ENCODE results near the gene FAM228A.

FAM228A gene

DNA sequence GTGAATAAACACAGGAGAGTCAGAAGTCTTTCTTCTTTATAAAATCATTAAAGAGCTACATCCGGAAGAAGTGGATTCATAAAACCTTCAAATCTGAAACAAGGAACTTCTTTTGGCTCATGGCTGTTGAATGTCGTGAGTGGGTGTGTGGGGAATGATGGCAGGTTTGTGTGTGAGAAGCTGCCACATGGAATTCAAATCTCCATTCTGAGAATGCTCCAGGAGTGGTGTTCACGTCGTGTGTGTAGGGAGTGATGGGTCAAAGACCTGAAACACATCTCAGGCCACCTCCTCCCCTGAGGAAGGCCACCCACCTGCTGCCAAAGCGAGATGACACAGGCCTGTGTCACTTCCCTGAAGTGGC, 28.9 kb downstream of the FAM228A start:
- no peaks in the 10 kb centered on the region for H3K27me3 ChIP-seq (replicated peaks; ENCODE audit: insufficient read depth, low read length)
- H3K4me3 ChIP-seq (ENCODE audit: low read length) = no peak overlapping the region
- H3K36me3 ChIP-seq (replicated peaks; ENCODE audit: insufficient read depth, low read length) = no peaks in the 10 kb centered on the region
- no peaks in the 10 kb centered on the region for H3F3A ChIP-seq (ENCODE audit: insufficient read depth, low read length)
- DNase-seq = no peak
- TF ChIP-seq EZH2 (optimal IDR thresholded peaks at IDR 0.05; ENCODE audit: low read depth, low read length) (no peak), EZH2phosphoT487 (IDR thresholded peaks at IDR 0.05; ENCODE audit: low read length) (no peak)
- TF ChIP-seq, protein P1, sequence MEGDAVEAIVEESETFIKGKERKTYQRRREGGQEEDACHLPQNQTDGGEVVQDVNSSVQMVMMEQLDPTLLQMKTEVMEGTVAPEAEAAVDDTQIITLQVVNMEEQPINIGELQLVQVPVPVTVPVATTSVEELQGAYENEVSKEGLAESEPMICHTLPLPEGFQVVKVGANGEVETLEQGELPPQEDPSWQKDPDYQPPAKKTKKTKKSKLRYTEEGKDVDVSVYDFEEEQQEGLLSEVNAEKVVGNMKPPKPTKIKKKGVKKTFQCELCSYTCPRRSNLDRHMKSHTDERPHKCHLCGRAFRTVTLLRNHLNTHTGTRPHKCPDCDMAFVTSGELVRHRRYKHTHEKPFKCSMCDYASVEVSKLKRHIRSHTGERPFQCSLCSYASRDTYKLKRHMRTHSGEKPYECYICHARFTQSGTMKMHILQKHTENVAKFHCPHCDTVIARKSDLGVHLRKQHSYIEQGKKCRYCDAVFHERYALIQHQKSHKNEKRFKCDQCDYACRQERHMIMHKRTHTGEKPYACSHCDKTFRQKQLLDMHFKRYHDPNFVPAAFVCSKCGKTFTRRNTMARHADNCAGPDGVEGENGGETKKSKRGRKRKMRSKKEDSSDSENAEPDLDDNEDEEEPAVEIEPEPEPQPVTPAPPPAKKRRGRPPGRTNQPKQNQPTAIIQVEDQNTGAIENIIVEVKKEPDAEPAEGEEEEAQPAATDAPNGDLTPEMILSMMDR (IDR thresholded peaks at IDR 0.05; ENCODE audit: low read length) = no peak
- no peaks in the 10 kb centered on the region for H3K4me1 ChIP-seq (ENCODE audit: low read length)
- H3K9ac ChIP-seq (ENCODE audit: low read length) = no peak overlapping the region
- H4K20me1 ChIP-seq (ENCODE audit: insufficient read depth, low read length) = no peaks in the 10 kb centered on the region
- H3K9me2 ChIP-seq (replicated peaks; ENCODE audit: insufficient read depth, low read length) = no peaks in the 10 kb centered on the region
- H3K9me3 ChIP-seq (replicated peaks; ENCODE audit: insufficient read depth, low read length) = no peaks in the 10 kb centered on the region
- no peak overlapping the region for H3K27ac ChIP-seq (ENCODE audit: low read length)
- H2AFZ ChIP-seq (ENCODE audit: low read length) = no peak overlapping the region
- no peak overlapping the region for H3K4me2 ChIP-seq (ENCODE audit: low read depth, low read length)
- no peaks in the 10 kb centered on the region for H3K79me2 ChIP-seq (ENCODE audit: low read length)

DNA sequence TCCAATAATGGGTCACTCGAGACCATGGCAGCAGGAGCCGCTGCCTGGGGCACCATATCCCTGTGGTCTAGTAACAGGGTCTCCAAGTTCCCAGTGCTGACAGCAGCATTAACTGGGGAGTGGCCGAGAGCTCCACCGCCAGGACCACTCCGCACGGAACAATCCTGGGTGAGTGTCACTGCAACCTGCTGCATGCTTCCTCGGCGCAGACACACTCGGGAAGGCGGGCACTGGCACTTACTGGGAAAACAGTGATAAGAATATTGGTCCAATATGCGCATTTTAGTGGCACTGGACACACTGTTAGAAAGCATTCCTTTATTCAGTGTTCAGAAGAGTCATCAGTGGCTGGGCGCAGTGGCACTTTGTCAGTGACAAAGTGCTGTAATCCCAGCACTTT, 29.7 kb downstream of the FAM228A start:
- Histone ChIP-seq H4K20me1 (ENCODE audit: insufficient read depth, low read length) (no peaks in the 10 kb centered on the region), H3K4me1 (ENCODE audit: low read length) (no peaks in the 10 kb centered on the region), H3K36me3 (replicated peaks; ENCODE audit: insufficient read depth, low read length) (no peaks in the 10 kb centered on the region), H3K9ac (ENCODE audit: low read length) (no peak overlapping the region), H3K9me2 (replicated peaks; ENCODE audit: insufficient read depth, low read length) (no peaks in the 10 kb centered on the region), H3K27ac (ENCODE audit: low read length) (no peak overlapping the region), H2AFZ (ENCODE audit: low read length) (no peak overlapping the region), H3K9me3 (replicated peaks; ENCODE audit: insufficient read depth, low read length) (no peaks in the 10 kb centered on the region), H3F3A (ENCODE audit: insufficient read depth, low read length) (no peaks in the 10 kb centered on the region), H3K4me3 (ENCODE audit: low read length) (no peak overlapping the region), H3K27me3 (replicated peaks; ENCODE audit: insufficient read depth, low read length) (no peaks in the 10 kb centered on the region), H3K79me2 (ENCODE audit: low read length) (no peaks in the 10 kb centered on the region), H3K4me2 (ENCODE audit: low read depth, low read length) (no peak overlapping the region)
- TF ChIP-seq EZH2 (optimal IDR thresholded peaks at IDR 0.05; ENCODE audit: low read depth, low read length) (no peak), EZH2phosphoT487 (IDR thresholded peaks at IDR 0.05; ENCODE audit: low read length) (no peak)
- TF ChIP-seq, protein P1 (IDR thresholded peaks at IDR 0.05; ENCODE audit: low read length) = no peak
- DNase-seq = no peak

DNA sequence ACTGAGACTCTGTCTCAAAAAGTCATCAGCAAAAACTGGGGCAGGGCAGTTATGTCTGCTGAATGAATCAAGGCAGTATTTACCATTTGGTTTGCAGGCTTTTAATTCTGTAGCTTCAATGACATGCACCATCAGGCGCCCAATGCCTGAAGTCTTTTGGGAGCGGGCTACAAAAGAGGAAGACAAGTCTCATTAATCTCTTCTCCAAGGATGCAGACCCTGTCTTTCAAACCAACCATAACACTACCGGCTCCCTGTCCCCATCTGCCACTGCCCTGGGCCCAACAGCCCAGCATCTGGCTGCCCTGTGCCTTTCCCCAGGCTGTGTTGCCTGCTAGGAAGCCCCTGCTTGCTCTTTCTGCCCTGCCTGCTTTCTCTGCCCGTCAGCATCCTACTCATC, 30.3 kb downstream of the FAM228A start:
- H3K9me3 ChIP-seq (replicated peaks; ENCODE audit: insufficient read depth, low read length) = no peaks in the 10 kb centered on the region
- no peak overlapping the region for H3K27ac ChIP-seq (ENCODE audit: low read length)
- H3K9me2 ChIP-seq (replicated peaks; ENCODE audit: insufficient read depth, low read length) = no peaks in the 10 kb centered on the region
- no peak overlapping the region for H3K9ac ChIP-seq (ENCODE audit: low read length)
- TF ChIP-seq EZH2phosphoT487 (IDR thresholded peaks at IDR 0.05; ENCODE audit: low read length) = no peak
- no peak overlapping the region for H3K4me2 ChIP-seq (ENCODE audit: low read depth, low read length)
- no peaks in the 10 kb centered on the region for H3K4me1 ChIP-seq (ENCODE audit: low read length)
- no peaks in the 10 kb centered on the region for H3K27me3 ChIP-seq (replicated peaks; ENCODE audit: insufficient read depth, low read length)
- no peak overlapping the region for H2AFZ ChIP-seq (ENCODE audit: low read length)
- DNase-seq = no peak
- no peak overlapping the region for H3K4me3 ChIP-seq (ENCODE audit: low read length)
- no peaks in the 10 kb centered on the region for H4K20me1 ChIP-seq (ENCODE audit: insufficient read depth, low read length)
- H3K36me3 ChIP-seq (replicated peaks; ENCODE audit: insufficient read depth, low read length) = no peaks in the 10 kb centered on the region
- no peaks in the 10 kb centered on the region for H3K79me2 ChIP-seq (ENCODE audit: low read length)
- no peaks in the 10 kb centered on the region for H3F3A ChIP-seq (ENCODE audit: insufficient read depth, low read length)

DNA sequence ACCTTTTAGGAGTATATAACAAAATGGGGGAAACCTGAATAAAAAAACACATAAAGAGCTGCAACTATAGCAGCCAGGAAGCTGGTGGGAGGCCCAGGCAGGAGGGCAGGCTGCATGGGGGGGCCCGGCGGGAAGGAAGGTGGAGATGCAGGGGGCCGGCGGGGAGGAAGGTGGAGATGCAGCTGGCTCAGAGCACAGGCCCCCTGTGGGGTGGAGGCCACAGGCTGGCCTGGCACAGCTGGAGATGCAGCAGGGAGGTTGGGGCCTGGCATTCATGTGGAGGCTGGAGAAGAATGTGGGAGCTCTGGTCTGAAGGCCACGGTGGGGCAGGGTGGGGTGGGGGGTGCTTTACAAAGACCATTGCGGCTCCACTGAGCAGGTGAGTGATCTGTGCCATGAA, 31.4 kb downstream of the FAM228A start:
- no peak overlapping the region for H2AFZ ChIP-seq (ENCODE audit: low read length)
- TF ChIP-seq EZH2 (optimal IDR thresholded peaks at IDR 0.05; ENCODE audit: low read depth, low read length) (no peak), EZH2phosphoT487 (IDR thresholded peaks at IDR 0.05; ENCODE audit: low read length) (no peak)
- TF ChIP-seq, protein P1 (IDR thresholded peaks at IDR 0.05; ENCODE audit: low read length) = no peak
- no peaks in the 10 kb centered on the region for H3F3A ChIP-seq (ENCODE audit: insufficient read depth, low read length)
- no peaks in the 10 kb centered on the region for H3K4me1 ChIP-seq (ENCODE audit: low read length)
- H3K9ac ChIP-seq (ENCODE audit: low read length) = no peak overlapping the region
- H3K79me2 ChIP-seq (ENCODE audit: low read length) = no peaks in the 10 kb centered on the region
- no peaks in the 10 kb centered on the region for H3K9me3 ChIP-seq (replicated peaks; ENCODE audit: insufficient read depth, low read length)
- no peaks in the 10 kb centered on the region for H3K27me3 ChIP-seq (replicated peaks; ENCODE audit: insufficient read depth, low read length)
- H3K9me2 ChIP-seq (replicated peaks; ENCODE audit: insufficient read depth, low read length) = no peaks in the 10 kb centered on the region
- no peak for DNase-seq
- no peak overlapping the region for H3K4me3 ChIP-seq (ENCODE audit: low read length)
- H3K36me3 ChIP-seq (replicated peaks; ENCODE audit: insufficient read depth, low read length) = no peaks in the 10 kb centered on the region
- no peak overlapping the region for H3K4me2 ChIP-seq (ENCODE audit: low read depth, low read length)
- H4K20me1 ChIP-seq (ENCODE audit: insufficient read depth, low read length) = no peaks in the 10 kb centered on the region
- H3K27ac ChIP-seq (ENCODE audit: low read length) = no peak overlapping the region

All from MM.1S (cell line).